Spleen (tissue), 11 donors: ENCODE results near the gene WFDC9. TPM values are rescaled to one million over a fixed set of nuclear protein-coding genes. Genes with fewer than 3 reads are reported as not detected.
"Not testable (repeated sequence)": the region's sequence is repeated elsewhere in the genome, so short reads cannot be mapped to it uniquely, and the experiment has no call there.

Experiments
- DNase-seq: peaks from one replicate; pipeline ENCODE4 v3.0.0-alpha.2; 2020
- H3K27ac ChIP-seq, 8 donors: fragments of 200-600 bp; sonication (generic) in 7 of 8; 1 replicate in 4 of 8; 2 replicates in 4 of 8; pipeline versions ENCODE4 v1.5.0 to v1.8.0; 2016 to 2021; ENCODE audit warnings: inconsistent platforms in 4 of 8, mild to moderate bottlenecking in 4 of 8, moderate library complexity in 1 of 8
- H3K27me3 ChIP-seq, 7 donors: fragments of 200-600 bp; sonication (generic) in 6 of 7; replicated peaks in 1 of 7; 1 replicate in 4 of 7; 2 replicates in 3 of 7; pipeline versions ENCODE4 v1.5.0 to v1.8.0; 2016 to 2021; ENCODE audit warnings: inconsistent platforms in 3 of 7, mild to moderate bottlenecking in 1 of 7
- H3K36me3 ChIP-seq, 6 donors: fragments of 200-600 bp; sonication (generic) in 5 of 6; 1 replicate in 4 of 6; 2 replicates in 2 of 6; pipeline versions ENCODE4 v1.5.0 to v1.8.0; 2016 to 2021; ENCODE audit warnings: inconsistent platforms in 2 of 6
- H3K4me1 ChIP-seq, 6 donors: fragments of 200-600 bp; sonication (generic) in 5 of 6; 1 replicate in 3 of 6; 2 replicates in 3 of 6; pipeline versions ENCODE4 v1.5.0 to v1.8.0; 2016 to 2021; ENCODE audit warnings: inconsistent platforms in 3 of 6
- H3K4me3 ChIP-seq, 8 donors: fragments of 200-600 bp; sonication (generic) in 7 of 8; 1 replicate in 4 of 8; 2 replicates in 4 of 8; pipeline versions ENCODE4 v1.5.0 to v1.8.0; 2016 to 2021; ENCODE audit warnings: inconsistent platforms in 4 of 8, mild to moderate bottlenecking in 4 of 8, moderate library complexity in 2 of 8
- H3K9me3 ChIP-seq, 8 donors: fragments of 200-600 bp; sonication (generic) in 7 of 8; 1 replicate in 4 of 8; 2 replicates in 4 of 8; pipeline versions ENCODE4 v1.5.0 to v1.8.0; 2016 to 2021; ENCODE audit warnings: inconsistent platforms in 4 of 8
- CTCF ChIP-seq, 11 experiments: fragments of 200-600 bp in 7 of 11; fragments of 450-650 bp in 4 of 11; sonication (generic) in 4 of 11; IDR thresholded peaks in 8 of 11; conservative IDR thresholded peaks in 3 of 11; 1 replicate in 7 of 11; 2 replicates in 4 of 11; pipeline versions ENCODE4 v1.4.0 to v1.8.0; 2016 to 2021; ENCODE audit warnings: antibody characterized with exemption in 11 of 11, inconsistent platforms in 4 of 11, mild to moderate bottlenecking in 1 of 11
- POLR2A ChIP-seq, 3 donors: fragments of 450-650 bp; IDR thresholded peaks; one replicate each; pipeline ENCODE4 v1.5.1; 2017; ENCODE audit warnings: antibody characterized with exemption in 3 of 3, mild to moderate bottlenecking in 1 of 3
- POLR2AphosphoS5 ChIP-seq, 3 donors: sonication (generic); formaldehyde crosslinking; IDR thresholded peaks; one replicate each; pipeline ENCODE4 v1.5.1; 2017; ENCODE audit warnings: antibody characterized with exemption in 3 of 3
- WGBS, 5 donors: extraction: QIAGEN DNeasy Blood & Tissue Kit in 3 of 5; methylation state at CpG; one replicate each; pipeline versions ENCODE4 v1.1.5 to v1.1.7; 2013 to 2018; 5-methylcytosine and 5-hydroxymethylcytosine counted together
- intact Hi-C: fragments of 100-400 bp; cut with DNase I; formaldehyde crosslinking; loops from one replicate; pipeline ENCODE4 v1.15.0; 2023; ENCODE audit warnings: low total_unique reads
- polyA plus RNA-seq, 3 donors: library from polyadenylated mRNA; stranded (reverse); fragments of 200-250 nt; gene quantifications; one replicate each; pipeline ENCODE4 v1.2.1, GENCODE V29; 2013
- total RNA-seq, 7 donors: library from RNA; depleted of rRNA in 3 of 7; stranded (reverse); fragments of >200 nt in 3 of 7; fragmentation: NEBNext Ultra II Directional in 4 of 7; extraction: Animal tissue kit (Norgen Biotek cat#: 25700) in 4 of 7; gene quantifications; one replicate each; pipeline versions ENCODE4 v1.1.0 to v1.2.1, GENCODE V29; 2016 to 2021
- donor health status: healthy with polysubstance abuse.
- donor health status: DM: no; HTN: no; CAD: no; lungs with moderate emphysema.
- donor health status: DM: no; HTN: no; CAD: no.
- donor health status: Bipolar disorder and iron deficiency.
- donor health status: healthy.
- donor health status: DM: no; HTN: no; CAD: no.
- donor health status: DM: yes; HTN: yes; CAD: no.

The WFDC9 gene
- total and polyA plus RNA-seq, 10 donors = not detected

- 82 to 89% (median 85%) methylated on average over 6 of the region's 6 CpGs for WGBS, 5 donors
- no peaks in the 10 kb centered on the region for H3K36me3 ChIP-seq
- H3K9me3 ChIP-seq = no peaks in the 10 kb centered on the region
- no peak for DNase-seq
- H3K4me3 ChIP-seq = no peak overlapping the region
- no peaks in the 10 kb centered on the region for H3K4me1 ChIP-seq
- no peak overlapping the region for H3K27ac ChIP-seq
- peaks cover 0 to 8% (median 0%) of the 10 kb centered on the region in 7 donors for H3K27me3 ChIP-seq
- TF ChIP-seq POLR2A (IDR thresholded peaks at IDR 0.05) = no peak
- TF ChIP-seq CTCF (IDR thresholded peaks at IDR 0.05 in 8 of 11, conservative IDR thresholded peaks at IDR 0.05 in 3 of 11) = no peak
- no peak for TF ChIP-seq POLR2AphosphoS5 (IDR thresholded peaks at IDR 0.05)
- intact Hi-C loops = no loop called here
These were observed 18.3 kb upstream of the WFDC9 start for GRCh38 chr20:45649312-45649863.

GRCh38 chr20:45647441-45648050 is 16.5 kb upstream of the WFDC9 start:
- no peaks in the 10 kb centered on the region for H3K9me3 ChIP-seq
- intact Hi-C loops = no loop called here
- H3K4me1 ChIP-seq = no peaks in the 10 kb centered on the region
- no peak for TF ChIP-seq POLR2AphosphoS5 (IDR thresholded peaks at IDR 0.05)
- no peak for TF ChIP-seq CTCF (IDR thresholded peaks at IDR 0.05 in 8 of 11, conservative IDR thresholded peaks at IDR 0.05 in 3 of 11)
- TF ChIP-seq POLR2A (IDR thresholded peaks at IDR 0.05) = no peak
- DNase-seq = no peak
- H3K36me3 ChIP-seq = no peaks in the 10 kb centered on the region
- H3K4me3 ChIP-seq = no peak overlapping the region
- H3K27me3 ChIP-seq = peaks cover 0 to 8% (median 0%) of the 10 kb centered on the region in 7 donors
- WGBS, 5 donors = 55 to 70% (median 65%) methylated on average over 1 of the region's 1 CpG; no CpG with 5 or more reads in 1 of the 5 donors
- no peak overlapping the region for H3K27ac ChIP-seq

- intact Hi-C loops = no loop called here
- 84 to 96% (median 87%) methylated on average over 3 of the region's 3 CpGs for WGBS, 5 donors
- DNase-seq = no peak
These were observed 15.8 kb upstream of the WFDC9 start for GRCh38 chr20:45646875-45647274.

GRCh38 chr20:45645869-45646268 is 14.8 kb upstream of the WFDC9 start:
- 88 to 95% (median 90%) methylated on average over 8 to 28 of the region's 28 CpGs for WGBS, 5 donors
- H3K4me1 ChIP-seq, H3K36me3 ChIP-seq, H3K27me3 ChIP-seq, intact Hi-C loops, H3K9me3 ChIP-seq, H3K27ac ChIP-seq, H3K4me3 ChIP-seq, DNase-seq: not testable (repeated sequence)

More at GRCh38 chr20:45646875-45647274, 15.8 kb upstream of the WFDC9 start:
- Histone ChIP-seq H3K36me3 (no peaks in the 10 kb centered on the region), H3K4me3 (no peak overlapping the region), H3K4me1 (no peaks in the 10 kb centered on the region), H3K27ac (no peak overlapping the region), H3K27me3 (peaks cover 0 to 6% (median 0%) of the 10 kb centered on the region in 7 donors), H3K9me3 (no peaks in the 10 kb centered on the region)
- TF ChIP-seq CTCF (IDR thresholded peaks at IDR 0.05 in 8 of 11, conservative IDR thresholded peaks at IDR 0.05 in 3 of 11) = no peak
- no peak for TF ChIP-seq POLR2A (IDR thresholded peaks at IDR 0.05)
- TF ChIP-seq POLR2AphosphoS5 (IDR thresholded peaks at IDR 0.05) = no peak

- H3K9me3 ChIP-seq, H3K36me3 ChIP-seq, DNase-seq, H3K4me1 ChIP-seq, H3K27ac ChIP-seq, H3K27me3 ChIP-seq, H3K4me3 ChIP-seq, intact Hi-C loops: not testable (repeated sequence)
- WGBS, 5 donors = 96 to 99% (median 97%) methylated on average over 20 to 24 of the region's 24 CpGs
These were observed 10.0 kb upstream of the WFDC9 start for GRCh38 chr20:45641076-45641475.
